GM10847 (cell line): Measurements from ENCODE around the gene PRR5L.

Source experiments
- POLR2A ChIP-seq: IDR thresholded peaks from 2 replicates; pipeline ENCODE4 v1.6.1; 2011; ENCODE audit not compliant: insufficient read length; ENCODE audit errors: extremely low read depth

The PRR5L gene

DNA sequence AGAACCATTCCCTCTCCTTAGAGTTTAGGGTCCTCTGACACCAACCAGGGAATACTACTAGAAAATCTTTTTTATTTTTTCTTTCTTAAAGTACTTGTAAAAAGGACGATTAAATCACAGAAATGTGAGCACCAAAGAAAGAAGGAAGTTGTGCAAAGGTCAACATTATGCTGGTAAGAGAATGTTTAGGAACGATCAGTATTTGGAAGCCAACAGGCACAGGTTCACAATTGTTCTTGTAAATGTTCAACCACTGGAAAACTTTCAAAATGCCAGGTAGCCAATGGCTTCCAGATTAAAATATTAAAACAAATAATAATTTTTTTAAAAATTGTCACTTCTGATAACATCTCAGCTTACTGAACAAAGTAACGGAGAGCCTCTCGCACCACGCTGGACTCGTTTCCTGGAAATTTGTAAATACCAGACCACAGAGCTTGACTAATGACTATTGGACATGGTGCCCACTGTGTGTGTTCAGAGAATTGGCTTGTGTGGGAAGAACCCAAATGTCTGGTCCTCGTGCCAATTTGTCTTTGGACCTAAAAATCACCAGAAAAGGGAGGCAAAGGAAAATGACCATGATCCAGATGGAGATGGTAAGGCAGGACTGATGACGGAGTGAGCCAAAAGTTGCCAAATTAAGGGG, 27.6 kb upstream of the PRR5L start:
- no peak for TF ChIP-seq POLR2A

DNA sequence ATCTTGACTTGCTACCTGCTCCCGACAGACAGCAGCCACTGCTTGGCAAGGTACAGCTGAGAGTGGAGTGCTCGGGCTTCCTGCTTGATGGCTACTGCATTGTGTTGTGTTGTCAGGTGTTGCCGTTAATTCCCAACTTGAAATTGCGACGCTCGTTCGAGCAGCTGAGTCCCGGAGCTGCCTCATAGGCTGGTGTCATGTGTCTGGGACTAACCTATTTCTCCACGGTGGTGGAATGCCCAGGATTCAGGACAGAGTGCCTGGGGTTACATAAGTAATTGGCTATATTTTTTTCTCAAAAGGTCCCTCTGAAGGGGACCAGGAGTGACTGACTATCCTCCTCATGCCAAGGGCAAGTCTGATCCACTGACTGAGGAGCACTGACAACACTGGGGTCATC, 25.4 kb upstream of the PRR5L start:
- TF ChIP-seq POLR2A: no peak

DNA sequence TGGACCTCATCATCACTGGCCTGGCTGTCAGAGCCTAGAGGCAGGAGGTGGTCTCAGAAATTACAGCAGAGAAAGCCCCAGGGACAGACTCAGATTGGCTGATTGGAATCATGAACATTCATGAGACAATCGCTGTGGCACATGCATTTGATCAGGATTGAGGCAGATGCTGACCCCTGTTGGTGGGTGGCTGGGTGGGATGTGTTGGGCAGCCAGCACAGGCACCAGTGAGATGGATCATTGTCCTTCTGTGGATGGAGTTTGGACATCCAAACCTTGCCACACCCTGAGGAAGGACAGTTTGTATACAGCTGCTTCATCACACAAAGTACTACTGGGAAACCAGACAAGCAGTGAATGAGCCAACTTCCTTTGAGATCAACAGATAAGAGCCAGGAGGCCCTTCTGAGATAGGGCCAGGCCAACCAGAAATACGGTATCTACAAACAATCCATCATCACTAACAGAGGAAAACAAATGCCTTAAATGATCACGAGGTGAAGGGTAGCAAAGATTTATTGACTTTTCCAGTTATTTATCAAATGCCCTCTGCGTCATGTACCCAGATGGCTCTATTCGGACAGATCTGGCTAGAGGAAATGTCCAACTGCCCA, 24.2 kb upstream of the PRR5L start:
- no peak for TF ChIP-seq POLR2A

DNA sequence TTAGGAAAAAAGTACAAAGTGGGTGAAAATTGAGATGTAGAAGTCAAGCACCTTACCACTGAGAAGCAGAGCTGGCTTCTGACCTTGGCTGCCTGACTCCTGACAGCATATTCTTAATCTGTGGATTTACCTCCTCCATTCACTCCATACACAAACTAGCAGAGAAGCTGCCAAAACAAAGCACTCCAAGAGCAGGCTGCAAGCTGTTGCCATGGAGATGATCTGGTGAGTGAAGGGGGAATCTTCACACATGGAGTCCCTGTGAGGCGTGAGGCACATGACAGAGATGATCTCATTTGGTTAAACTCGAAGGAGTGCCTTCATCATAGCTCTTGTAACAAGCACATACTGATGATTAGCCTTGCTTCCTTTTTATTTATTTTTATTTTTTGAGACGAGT, 23.0 kb upstream of the PRR5L start:
- TF ChIP-seq POLR2A: no peak

DNA sequence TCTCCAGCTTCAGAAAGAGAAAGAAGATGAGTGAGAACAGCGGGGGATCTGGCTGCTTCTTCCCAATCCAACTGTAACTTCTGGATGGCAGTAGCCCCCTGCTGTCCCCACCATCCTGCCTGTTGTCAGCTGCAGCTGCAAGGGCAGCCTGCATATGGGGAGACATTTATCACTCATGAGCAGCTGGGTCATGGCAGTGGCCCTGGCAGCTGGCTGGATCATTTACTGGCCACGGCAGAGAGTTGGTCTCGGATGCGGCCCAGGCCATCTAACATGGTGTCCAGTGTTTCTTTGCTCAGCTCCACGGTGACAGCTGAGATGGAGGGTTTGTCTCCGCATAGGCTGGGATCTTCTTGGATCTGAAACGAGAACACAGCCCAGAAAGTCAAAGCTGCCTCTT, 21.7 kb upstream of the PRR5L start:
- TF ChIP-seq POLR2A: no peak

DNA sequence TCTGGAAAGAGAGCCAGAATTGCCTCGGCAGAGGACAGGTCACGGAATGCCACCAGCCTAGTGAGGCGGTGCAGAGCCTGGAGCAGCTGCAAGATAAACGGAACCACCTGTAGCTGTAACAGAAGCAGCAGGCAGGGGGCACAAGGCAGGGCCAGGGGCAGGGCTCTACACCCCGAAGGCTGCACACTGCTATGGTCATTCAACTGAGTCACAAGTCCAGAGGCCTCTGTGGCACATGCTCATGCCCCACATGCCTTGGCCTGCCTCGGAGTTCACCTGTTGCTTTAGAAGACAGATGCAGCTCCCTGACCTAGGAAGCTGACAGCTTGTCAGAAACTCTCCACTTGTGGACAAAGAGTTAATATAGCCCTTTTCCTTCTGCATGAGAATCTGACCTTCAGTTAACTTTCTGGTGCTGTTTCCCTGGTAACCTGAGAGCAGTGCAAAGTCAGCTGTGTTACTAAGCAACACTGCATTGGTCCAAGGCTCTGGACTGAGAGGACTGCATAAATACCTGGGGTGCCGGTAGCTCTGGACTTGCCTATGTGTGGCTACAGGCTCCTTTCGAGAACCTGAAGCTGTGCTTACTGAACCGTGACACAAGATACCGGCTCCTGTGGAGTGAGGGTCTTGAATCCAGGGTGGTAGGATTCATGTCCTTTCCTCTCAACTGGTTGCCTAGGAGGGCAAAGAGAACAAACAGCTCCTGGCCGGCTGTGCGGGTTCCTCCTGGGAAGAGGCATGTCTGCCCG, 17.4 kb upstream of the PRR5L start:
- no peak for TF ChIP-seq POLR2A

DNA sequence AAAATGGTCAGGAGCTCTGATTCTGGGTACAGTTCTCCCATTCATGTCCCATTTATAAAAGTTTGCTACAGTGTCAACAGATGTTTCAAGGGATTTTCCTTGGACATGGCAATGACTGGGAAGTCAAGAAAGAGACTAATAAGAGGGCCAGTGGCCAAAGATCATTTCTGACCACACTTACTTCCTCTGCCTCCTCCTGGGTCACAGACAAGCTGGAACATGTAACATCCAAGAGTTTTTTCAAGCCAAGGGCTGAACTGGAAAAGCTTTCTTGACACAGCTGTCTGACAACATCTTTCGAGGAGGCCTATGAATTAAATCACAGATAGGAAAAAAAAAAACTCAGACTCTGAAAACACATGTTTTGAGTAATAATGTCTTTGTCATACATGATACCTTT, 15.6 kb upstream of the PRR5L start:
- no peak for TF ChIP-seq POLR2A

DNA sequence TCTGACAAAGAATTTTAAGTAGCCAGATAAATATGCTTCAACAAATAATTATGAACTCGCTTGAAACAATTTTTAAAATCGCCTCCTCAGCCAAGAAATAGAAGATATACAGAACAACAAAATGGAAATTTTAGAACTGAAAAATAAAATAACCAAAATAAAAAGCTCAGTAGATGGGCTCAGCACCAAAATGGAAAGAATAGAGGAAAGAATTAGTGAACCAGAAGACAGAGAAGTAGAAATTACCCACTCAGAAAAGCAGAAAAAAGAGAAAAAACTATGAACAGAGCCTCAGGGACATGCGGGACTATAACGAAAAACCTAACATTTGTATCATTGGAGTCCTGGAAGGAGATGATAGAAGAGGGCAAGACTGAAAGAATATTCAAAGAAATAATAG, 14.2 kb upstream of the PRR5L start:
- no peak for TF ChIP-seq POLR2A

DNA sequence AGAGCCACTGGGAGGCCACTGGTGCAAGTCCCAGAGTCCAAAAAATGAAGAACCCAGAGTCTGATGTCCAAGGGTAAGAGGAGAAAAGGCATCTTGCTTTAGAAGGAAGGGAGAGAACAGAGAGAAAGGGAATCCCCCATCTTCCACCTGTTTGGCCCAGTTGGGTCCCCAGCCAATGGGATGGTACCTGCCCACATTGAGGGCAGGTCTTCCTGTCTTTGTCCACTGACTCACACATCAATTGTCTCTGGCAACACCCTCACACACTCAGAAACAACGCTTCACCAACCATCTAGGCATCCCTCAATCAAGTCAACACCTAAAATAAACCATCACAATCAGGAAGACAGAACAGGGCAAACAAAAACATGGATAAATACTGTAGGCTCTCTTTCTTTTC, 13.2 kb upstream of the PRR5L start:
- no peak for TF ChIP-seq POLR2A

DNA sequence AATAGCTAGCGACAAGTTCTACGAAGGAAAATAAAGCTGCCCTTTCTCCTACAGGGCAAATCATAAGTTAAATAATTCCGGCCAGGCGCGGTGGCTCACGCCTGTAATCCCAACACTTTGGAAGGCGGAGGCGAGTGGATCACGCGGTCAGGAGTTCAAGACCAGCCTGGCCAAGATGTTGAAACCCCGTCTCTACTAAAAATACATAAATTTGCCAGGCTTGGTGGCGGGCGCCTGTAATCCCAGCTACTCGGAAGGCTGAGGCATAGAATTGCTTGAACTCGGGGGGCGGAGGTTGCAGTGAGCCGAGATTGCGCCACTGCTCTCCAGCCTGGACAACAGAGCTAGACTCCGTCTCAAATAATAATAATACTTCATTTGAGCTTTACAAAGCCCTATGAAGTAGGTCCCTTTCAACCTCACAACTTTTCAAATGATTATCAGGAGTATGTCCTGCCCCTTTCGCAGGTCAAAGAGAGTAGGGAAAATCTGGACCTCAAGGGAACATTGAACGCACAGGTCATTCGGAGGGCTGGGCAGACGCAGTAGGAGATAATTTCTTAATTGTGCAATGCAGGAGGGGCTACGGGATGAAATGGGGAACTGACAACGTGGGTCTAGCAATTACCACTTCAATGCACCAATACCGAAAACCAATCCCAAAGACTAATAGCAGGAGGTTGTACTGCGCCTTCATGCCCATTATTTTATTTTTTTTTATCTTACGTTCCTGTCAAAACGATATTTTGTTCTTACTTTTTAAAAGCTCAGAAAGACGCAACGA, 7.5 kb upstream of the PRR5L start:
- no peak for TF ChIP-seq POLR2A

DNA sequence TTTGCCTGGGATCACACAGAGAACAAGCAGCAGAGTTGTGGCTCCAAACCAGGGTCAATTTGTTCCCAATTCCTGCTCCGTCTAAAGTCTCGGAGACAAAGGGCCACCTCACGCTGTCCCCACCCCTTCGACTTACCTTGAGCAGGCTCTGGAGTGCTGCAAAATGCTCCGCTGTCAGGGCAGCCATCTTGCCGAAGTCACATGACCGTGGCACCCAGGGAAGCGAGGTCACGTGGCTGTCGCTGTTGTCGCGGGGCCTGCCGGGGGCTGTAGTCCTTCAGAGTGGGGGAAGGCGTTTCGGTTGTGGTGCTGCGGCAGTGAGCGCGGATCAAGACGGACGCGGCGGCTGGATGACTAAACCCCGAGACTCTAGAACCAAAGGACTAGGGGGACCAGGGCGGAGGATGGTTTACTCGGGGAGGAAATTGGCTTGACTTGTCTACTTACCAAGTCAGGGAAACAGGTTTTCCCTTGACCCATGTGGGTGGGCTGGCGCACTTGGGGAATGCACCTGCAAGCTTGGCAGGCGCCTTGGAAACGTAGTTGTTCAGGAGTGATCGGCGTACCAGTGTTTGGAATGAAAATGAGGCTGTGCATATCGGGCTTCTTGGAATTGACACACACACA, 6.7 kb upstream of the PRR5L start, which contains the start of gene COMMD9:
TSS of gene COMMD9 (minus strand) at position 199 of the 627 bp plus-strand sequence. CDS start at position 187, 12 bp downstream.
- peak; percentile 69 for TF ChIP-seq POLR2A

DNA sequence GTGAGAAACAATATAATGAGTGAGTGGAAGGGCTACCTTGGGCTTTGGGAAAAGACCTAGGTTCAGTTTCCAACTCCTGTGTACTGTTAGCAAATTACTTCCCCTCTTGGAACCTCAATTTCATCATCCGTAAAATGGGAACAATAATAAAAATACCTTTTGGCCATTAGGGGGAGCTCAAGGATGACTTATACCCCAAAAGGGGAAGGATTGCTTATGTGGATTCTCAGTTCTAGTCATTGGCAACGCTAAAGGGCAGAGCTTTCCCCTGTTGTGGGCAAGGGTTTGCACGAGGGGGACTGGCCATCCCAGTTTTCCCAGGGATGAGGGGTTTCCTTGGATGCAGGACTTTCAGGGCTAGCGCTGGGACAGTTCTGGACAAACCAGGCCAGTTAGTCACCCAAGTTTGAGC, 3.8 kb upstream of the PRR5L start:
- no peak for TF ChIP-seq POLR2A

DNA sequence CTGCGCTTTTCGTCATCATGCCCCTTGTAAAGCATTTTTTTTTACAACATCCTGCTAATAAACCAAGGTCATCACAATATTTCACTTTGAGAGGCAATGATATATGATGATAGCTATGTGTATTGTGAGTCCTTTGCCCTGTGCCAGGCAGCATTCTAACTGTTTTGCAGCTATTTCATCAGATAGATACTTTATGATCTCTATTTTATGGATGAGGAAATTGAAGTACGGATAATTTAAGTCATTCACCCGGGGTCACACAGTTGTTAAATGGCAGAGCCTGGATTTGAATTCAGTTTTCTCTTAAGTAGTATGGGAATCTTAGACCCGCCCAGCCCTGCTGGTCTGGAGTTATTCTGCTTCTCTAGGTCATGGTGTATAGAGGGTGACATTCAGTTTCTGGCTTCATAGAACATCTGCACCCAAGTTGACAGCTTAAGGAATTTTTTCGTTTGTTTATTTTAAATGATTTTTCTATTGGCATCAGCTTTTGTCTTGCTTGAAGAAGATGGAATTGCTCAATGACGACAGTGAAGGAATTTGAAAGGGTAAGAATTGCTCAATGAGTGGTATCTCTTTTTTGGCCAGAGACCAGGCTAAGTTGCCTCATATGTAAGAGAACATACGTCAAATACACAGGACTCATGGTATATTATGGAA, 926 bp downstream of the PRR5L start:
- TF ChIP-seq POLR2A: no peak

DNA sequence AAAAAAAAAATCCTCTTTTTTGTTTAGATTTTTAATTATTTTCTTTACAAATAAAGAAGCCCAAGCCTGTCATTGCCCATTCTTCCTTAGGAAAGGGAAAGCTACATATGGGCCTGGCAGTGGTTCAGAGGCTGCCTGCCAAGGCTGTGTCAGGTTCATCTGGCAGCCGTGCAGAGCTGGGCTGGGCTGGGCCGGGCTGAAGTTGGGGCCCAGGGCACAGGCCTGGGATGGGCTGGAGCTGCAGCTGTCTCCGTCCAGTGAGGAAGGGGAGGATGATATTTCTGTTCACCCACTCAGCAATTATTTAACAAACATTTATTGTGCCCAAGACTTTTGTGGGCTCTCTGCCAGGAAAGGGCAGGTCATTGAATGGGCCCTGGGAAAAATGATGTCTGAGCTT, 4.6 kb downstream of the PRR5L start:
- TF ChIP-seq POLR2A: no peak

DNA sequence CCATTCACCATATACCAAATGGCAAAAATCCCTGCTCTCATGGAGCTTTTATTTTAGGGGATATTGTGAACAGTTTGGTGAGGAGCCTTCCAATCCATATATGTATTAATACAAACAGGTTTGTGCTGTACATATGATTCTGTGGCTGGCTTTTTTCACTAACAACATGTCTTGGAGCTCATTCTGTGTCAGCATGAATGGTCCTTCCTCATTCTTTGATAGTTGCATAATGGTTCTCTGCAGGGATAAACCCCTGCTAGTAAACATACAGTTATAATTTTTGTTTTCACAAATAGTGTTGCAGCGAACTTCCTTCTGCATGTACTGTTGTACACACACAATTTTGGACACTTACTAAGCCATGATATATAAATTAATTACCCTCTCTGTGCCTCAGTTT, 8.3 kb downstream of the PRR5L start:
- no peak for TF ChIP-seq POLR2A

DNA sequence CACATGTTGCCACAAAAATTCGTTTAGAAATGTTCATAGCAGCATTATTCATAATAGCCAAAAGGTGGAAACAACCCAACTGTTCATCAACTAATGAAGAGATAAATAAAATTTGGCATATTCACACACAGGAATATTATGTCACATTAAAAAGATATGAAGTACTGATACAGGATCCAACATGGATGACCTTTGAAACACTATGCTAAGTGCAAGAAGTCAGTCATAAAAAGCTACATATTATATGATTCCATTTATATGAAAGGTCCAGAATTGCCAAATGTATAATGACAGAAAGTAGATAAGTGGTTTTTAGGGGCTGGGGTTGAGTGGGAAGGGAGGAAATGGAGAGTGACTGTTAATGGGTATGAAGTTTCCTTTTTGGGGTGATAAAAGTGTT, 9.0 kb downstream of the PRR5L start:
- no peak for TF ChIP-seq POLR2A
